Cardiac muscle cell (in vitro differentiated cells and primary cell): ENCODE data around the gene LMO1. TPM values are rescaled to one million over a fixed set of nuclear protein-coding genes. Genes with fewer than 3 reads are reported as not detected.

ENCODE experiments used
- polyA plus RNA-seq: library from polyadenylated mRNA; unstranded; fragments of >200 nt; fragmentation: Nextera tagmentation; extraction: Ambion mirVana; gene quantifications from 2 replicates; pipeline ENCODE4 v1.2.1, GENCODE V29; 2016
- total RNA-seq: library from RNA; depleted of rRNA; stranded (reverse); fragments of >200 nt; gene quantifications from 2 replicates; pipeline ENCODE4 v1.2.3, GENCODE V29; 2016

LMO1 gene
- total and polyA plus RNA-seq, 2 experiments from 2014 or later, result 0.45 to 3.6 TPM

Other genes starting within 250 kb of the LMO1 start
- gene TUB, start 182.7 kb downstream of the LMO1 start, total RNA-seq, result 22.9 and 48.2 TPM in 2 replicates
- 6.7 and 16.1 TPM in 2 replicates for gene TUB, start 182.7 kb downstream of the LMO1 start, polyA plus RNA-seq
- 8.7 and 14.3 TPM in 2 replicates for gene RIC3, start 94.9 kb downstream of the LMO1 start, total RNA-seq
- gene RIC3, start 94.9 kb downstream of the LMO1 start, polyA plus RNA-seq, result 12.4 and 22.1 TPM in 2 replicates